IMR-90 (cell line): Measurements from ENCODE around the gene ERC2.

ENCODE experiments used
- CEBPB ChIP-seq: IDR thresholded peaks from 2 replicates; pipeline ENCODE4 v1.6.1; 2012; ENCODE audit warnings: low read depth, low read length, improper control_type of control experiment
- MXI1 ChIP-seq: IDR thresholded peaks from 2 replicates; pipeline ENCODE4 v1.6.1; 2012; ENCODE audit warnings: low read depth, mild to moderate bottlenecking, low read length, moderate library complexity, borderline replicate concordance
- TF ChIP-seq, protein P1 (sequence below): conservative IDR thresholded peaks from 2 replicates; pipeline ENCODE4 v1.5.1; 2012; ENCODE audit warnings: mild to moderate bottlenecking, low read depth, low read length, improper control_type of control experiment
- TF ChIP-seq, protein P2 (sequence below): fragments of 150-350 bp; IDR thresholded peaks from 2 replicates; pipeline ENCODE4 v1.6.1; 2017; ENCODE audit warnings: mild to moderate bottlenecking, antibody characterized with exemption, low read length, low read depth

DNA sequence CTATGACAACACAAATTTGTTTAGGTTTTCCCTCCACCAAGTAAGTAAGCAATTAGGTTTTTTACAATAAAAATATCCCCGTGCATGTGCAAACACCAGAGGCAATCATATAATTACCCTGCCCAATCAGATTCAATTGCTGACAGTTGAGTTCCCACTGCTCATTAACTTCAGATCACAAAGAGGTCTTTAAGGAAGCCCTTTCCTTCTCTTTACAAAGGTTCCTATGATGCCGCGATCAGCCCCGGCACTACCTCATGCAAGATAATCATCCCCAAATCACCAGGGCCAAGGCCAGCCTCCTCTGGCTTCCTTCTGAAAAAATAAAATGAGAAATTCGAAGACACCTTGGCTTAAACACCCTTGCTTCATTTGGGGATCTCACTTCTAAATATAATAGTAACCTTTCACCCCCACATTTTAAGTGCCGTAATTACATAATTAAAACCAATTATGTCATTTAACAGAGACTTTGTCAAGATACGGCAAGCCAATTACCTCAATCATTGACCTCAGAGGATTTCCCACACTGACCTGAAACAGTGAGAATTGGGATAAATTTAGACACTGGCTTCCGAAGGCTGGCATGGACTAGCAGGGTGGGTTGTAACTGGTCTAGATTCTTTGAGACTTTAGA is 859.8 kb downstream of the ERC2 start:
- TF ChIP-seq, protein P1, sequence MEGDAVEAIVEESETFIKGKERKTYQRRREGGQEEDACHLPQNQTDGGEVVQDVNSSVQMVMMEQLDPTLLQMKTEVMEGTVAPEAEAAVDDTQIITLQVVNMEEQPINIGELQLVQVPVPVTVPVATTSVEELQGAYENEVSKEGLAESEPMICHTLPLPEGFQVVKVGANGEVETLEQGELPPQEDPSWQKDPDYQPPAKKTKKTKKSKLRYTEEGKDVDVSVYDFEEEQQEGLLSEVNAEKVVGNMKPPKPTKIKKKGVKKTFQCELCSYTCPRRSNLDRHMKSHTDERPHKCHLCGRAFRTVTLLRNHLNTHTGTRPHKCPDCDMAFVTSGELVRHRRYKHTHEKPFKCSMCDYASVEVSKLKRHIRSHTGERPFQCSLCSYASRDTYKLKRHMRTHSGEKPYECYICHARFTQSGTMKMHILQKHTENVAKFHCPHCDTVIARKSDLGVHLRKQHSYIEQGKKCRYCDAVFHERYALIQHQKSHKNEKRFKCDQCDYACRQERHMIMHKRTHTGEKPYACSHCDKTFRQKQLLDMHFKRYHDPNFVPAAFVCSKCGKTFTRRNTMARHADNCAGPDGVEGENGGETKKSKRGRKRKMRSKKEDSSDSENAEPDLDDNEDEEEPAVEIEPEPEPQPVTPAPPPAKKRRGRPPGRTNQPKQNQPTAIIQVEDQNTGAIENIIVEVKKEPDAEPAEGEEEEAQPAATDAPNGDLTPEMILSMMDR, result no peak
- TF ChIP-seq MXI1 (no peak), CEBPB (no peak)
- TF ChIP-seq, protein P2, sequence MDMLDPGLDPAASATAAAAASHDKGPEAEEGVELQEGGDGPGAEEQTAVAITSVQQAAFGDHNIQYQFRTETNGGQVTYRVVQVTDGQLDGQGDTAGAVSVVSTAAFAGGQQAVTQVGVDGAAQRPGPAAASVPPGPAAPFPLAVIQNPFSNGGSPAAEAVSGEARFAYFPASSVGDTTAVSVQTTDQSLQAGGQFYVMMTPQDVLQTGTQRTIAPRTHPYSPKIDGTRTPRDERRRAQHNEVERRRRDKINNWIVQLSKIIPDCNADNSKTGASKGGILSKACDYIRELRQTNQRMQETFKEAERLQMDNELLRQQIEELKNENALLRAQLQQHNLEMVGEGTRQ, result no peak
